Colon (tissue), 2 donors: ENCODE results near the gene ERN1.
"Not testable (repeated sequence)": the region's sequence is repeated elsewhere in the genome, so short reads cannot be mapped to it uniquely, and the experiment has no call there.

Experiments
- FAIRE-seq: peaks from 2 replicates; lab custom pipeline; 2012; peaks lifted over from hg19 to GRCh38; lab: Jason Lieb, UNC
- donor health status: control.
- donor health status: control.

The ERN1 gene

GRCh38 chr17:64134216-64134970 lies 4.4 kb upstream of the ERN1 start:
- FAIRE-seq, result no peak

- FAIRE-seq, result no peak
Measured at GRCh38 chr17:64133546-64134215, 3.7 kb upstream of the ERN1 start.

- no peak for FAIRE-seq
Measured at GRCh38 chr17:64131606-64132270, 1.8 kb upstream of the ERN1 start.

GRCh38 chr17:64130559-64131001 lies 636 bp upstream of the ERN1 start:
- no peak for FAIRE-seq

- FAIRE-seq, result no peak
Measured at GRCh38 chr17:64129515-64129764, 504 bp downstream of the ERN1 start.

GRCh38 chr17:64128787-64129514 lies 993 bp downstream of the ERN1 start:
- FAIRE-seq, result no peak

GRCh38 chr17:64126918-64127317 lies 3.0 kb downstream of the ERN1 start:
- FAIRE-seq, result no peak

GRCh38 chr17:64125937-64126336 lies 4.0 kb downstream of the ERN1 start:
- no peak for FAIRE-seq

GRCh38 chr17:64124609-64125008 lies 5.3 kb downstream of the ERN1 start:
- FAIRE-seq, result no peak

GRCh38 chr17:64123114-64123513 lies 6.8 kb downstream of the ERN1 start:
- no peak for FAIRE-seq

- not testable (repeated sequence) for FAIRE-seq
Measured at GRCh38 chr17:64120972-64121786, 8.8 kb downstream of the ERN1 start.

GRCh38 chr17:64120159-64120810 lies 9.7 kb downstream of the ERN1 start:
- FAIRE-seq, result no peak

GRCh38 chr17:64117981-64118979 lies 11.7 kb downstream of the ERN1 start:
- FAIRE-seq, result no peak

- FAIRE-seq, result no peak
Measured at GRCh38 chr17:64115822-64116534, 14.0 kb downstream of the ERN1 start.

- FAIRE-seq, result no peak
Measured at GRCh38 chr17:64115043-64115698, 14.8 kb downstream of the ERN1 start.

- no peak for FAIRE-seq
Measured at GRCh38 chr17:64113006-64113405, 16.9 kb downstream of the ERN1 start.

- no peak for FAIRE-seq
Measured at GRCh38 chr17:64111831-64112230, 18.1 kb downstream of the ERN1 start.

GRCh38 chr17:64110379-64111152 lies 19.4 kb downstream of the ERN1 start:
- FAIRE-seq, result no peak
